ENCODE data around the gene FRAT1.
"Not testable (repeated sequence)": the region's sequence is repeated elsewhere in the genome, so short reads cannot be mapped to it uniquely, and the experiment has no call there.

FRAT1 gene

DNA sequence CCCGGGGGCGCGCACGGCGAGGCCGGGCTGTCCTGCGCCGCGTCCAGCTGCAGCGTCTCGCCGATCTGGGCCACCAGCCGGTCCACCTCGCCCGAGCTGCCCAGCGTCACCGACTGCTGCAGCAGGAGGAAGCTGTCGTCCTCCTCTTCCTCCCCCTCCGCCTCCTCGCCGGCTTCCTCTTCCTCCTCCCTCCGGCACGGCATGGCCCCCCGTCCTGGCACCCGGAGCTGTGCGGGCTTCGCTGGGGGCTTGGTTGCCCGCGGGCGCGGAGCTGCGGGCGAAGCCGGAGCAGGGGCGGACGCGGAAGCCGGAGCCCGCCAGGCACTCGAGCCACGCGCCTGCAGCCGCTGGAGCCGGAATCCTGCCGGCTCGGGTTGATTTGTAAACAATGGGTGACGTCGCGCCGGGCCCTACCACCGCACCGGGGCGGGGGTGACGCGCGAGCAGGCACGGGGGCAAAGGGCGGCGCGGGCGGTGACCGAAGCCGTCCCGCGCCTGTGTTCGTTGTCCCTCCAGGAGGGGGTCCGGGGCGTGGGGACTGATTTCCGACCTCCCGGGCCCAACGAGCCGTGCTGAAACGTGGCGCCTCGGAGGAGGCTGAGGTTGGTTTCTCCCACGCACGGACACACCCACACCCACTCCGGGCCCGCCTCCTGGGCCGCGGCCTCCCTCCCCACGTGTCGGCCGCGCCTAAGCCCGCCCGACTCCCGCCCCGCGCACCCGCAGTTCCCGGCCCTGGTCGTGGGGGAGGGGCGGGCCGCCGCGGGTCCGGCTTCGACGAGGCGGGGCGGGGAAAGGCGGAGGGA lies 15.5 kb downstream of the FRAT1 start, which contains the start of gene FRAT2:
FRAT2 (minus strand) TSS at position 360 of the 806 bp plus-strand sequence; CDS start at position 203, 157 bp downstream.
- DNase-seq (ENCODE audit: low read depth in 2 of 2, low spot score in 1 of 2) = peak; percentile 67 to 76

DNA sequence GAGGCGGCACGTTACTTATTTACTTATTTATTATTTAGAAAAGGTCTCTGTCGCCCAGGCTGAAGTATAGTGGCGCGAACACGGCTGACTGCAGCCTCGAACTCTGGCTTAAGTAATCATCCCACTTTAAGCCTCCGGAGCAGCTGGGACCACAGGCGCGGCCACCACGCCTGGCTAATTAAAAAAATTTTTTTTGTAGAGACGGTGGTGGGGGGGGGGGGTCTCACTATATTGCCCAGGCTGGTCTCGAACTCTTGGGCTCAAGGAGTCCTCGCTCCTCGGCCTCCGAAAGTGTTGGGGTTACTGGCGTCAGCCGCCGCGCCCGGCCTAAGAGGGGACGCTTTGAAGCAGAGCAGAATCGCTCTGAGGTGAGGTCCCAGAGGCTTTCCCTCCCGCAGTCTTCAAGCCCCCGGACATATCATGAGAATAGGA lies 16.1 kb downstream of the FRAT1 start:
- DNase-seq (ENCODE audit: low read depth in 2 of 2, low spot score in 1 of 2) = no peak

DNA sequence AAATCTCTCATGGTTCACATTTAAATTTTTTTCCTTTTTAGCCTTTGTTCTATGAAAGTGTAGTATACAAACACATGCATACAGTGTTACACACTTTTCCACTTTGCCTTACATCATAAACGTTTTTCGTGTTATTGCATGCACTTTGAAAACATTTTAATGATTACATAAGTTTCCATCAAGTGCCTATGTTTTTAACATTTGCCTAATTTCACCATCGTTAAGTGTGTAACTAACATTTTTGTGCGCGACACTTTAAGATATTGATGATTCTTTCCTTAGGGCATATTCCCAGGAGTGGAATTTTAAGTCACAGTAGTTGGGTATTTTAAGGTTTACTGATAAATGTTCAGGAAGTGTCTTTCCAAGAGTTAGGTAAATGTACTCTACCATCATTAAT lies 16.9 kb downstream of the FRAT1 start:
- DNase-seq (ENCODE audit: low read depth in 2 of 2, low spot score in 1 of 2) = no peak

DNA sequence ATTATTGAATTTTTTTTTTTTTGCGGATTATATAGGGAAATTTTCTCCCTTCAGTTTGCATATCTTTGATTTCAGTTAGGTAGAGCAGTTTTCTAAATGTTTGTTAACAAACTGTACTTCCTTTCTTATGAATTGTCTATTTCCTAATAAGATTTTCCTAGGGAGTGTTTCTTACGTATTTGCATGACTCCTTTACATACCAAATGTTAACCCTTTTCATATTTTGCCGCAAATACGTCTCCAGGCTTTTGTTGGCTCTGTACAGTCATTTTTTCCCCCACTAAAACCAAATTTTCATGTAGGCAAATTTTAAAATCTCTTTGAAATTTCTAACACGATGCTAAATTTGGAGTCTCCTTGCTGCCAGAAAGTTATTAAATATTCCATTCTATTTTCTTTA lies 17.4 kb downstream of the FRAT1 start:
- no peak for DNase-seq (ENCODE audit: low read depth in 2 of 2, low spot score in 1 of 2)

DNA sequence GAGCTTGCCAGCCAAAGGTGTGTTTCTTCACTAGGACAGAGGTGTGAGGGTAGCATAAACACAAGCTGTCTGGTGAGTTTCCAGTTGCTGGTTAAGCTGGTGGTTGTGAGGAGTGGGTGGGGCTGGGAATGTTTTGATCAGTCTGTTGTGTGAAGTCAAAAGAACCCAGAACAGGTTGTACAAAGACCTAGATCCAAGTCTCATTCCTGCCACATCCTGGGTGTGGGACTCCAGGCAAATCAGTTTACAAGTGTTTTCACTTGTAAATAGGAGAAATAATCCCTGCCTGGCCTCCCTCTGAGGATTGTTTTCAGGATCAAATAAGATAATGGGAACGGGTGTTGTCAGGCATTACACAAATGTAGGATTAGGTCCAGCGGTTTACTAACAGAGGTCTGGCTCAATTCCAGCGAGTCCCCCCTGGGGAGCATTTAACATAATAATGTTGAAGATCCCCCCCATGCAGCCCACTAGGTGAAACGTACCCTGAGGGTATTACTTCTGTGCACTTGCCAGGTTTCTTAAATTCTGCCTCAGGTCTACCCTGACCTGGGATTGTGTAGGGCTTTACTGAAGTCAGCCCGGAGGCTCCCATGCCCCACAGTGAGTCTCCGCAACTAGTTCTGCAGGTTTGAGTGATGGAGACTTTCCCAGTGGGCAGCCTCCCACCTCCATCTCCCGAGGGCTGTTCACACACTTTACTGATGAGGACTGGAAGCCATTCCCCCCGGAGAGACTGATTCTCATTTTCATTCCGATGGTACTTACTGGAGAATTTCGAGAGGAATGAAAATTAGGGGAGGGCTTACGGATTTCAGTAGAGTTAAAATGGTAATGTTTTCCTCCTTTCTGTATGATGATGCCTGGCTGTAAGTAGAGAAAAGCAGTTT lies 18.1 kb downstream of the FRAT1 start:
- DNase-seq (ENCODE audit: low read depth in 2 of 2, low spot score in 1 of 2) = no peak

DNA sequence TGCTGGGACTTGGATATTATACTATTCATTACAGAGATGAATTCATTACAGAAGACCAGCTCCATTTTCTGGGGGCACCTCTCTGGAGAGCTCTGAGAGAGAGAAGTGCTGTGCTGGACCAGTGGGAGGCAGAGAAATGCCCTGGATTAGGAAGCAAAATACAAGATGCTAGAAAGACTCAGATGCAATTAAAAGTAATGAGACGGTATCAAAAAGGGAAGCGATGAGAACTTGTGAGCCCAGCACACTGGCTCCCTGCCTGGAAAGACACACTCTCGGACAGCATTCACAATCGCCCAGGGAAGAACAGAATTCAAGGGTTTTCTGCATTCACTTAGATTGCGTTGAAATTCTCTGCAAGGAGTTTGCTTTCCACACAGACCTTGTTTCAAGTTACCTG lies 19.0 kb downstream of the FRAT1 start:
- no peak for DNase-seq (ENCODE audit: low read depth in 2 of 2, low spot score in 1 of 2)

DNA sequence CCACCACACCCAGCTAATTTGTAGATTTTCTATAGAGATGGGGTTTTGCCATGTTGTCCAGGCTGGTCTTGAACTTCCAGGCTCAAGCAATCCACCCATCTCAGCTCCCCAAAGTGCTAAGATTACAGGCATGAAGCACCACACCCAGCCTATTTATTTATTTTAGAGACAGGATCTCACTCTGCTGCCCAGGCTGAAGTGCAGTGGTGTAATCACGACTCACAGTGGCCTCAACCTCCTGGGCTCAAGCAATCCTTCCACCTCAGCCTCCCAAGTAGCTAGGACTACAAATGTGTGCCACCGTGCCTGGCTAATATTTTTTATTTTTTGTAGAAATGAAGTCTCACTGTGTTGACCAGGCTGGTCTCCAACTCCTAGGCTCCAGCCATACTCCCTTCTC lies 22.3 kb downstream of the FRAT1 start:
- DNase-seq (ENCODE audit: low read depth in 2 of 2, low spot score in 1 of 2) = no peak

DNA sequence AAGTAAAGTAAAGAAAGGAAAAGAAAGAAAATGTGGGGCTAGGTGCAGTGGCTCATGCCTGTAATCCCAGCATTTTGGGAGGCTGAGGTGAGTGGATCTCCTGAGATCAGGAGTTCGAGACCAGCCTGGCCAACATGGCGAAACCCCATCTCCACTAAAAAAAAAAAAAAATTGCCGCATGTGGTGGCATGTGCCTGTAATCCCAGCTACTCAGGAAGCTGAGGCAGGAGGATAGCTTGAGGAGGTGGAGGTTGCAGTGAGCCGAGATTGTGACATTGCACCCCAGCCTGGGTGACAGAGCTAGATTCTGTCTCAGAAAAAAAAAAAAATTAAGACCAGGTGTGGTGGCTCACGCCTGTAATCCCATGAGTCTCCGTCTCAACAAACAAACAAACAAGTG lies 24.6 kb downstream of the FRAT1 start:
- DNase-seq (ENCODE audit: low read depth in 2 of 2, low spot score in 1 of 2) = not testable (repeated sequence)

DNA sequence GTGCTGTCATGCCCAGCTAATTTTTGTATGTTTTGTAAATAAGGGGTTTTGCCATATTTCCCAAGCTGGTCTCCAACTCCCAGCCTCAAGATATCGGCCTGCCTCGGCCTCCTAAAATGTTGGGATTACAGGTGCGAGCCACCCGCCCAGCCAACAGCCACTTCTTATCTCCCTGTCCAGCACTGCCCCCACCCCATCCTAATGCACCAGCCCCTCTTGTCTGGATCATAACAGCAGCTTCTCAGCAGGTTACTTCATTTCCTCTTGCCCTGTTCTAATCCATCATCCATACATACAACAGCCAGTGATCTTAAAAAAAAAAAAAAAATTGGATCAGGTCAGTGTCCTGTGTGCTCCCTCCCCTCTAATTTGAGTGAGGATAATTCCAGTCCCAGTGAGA lies 28.2 kb downstream of the FRAT1 start:
- DNase-seq (ENCODE audit: low read depth in 2 of 2, low spot score in 1 of 2) = no peak

DNA sequence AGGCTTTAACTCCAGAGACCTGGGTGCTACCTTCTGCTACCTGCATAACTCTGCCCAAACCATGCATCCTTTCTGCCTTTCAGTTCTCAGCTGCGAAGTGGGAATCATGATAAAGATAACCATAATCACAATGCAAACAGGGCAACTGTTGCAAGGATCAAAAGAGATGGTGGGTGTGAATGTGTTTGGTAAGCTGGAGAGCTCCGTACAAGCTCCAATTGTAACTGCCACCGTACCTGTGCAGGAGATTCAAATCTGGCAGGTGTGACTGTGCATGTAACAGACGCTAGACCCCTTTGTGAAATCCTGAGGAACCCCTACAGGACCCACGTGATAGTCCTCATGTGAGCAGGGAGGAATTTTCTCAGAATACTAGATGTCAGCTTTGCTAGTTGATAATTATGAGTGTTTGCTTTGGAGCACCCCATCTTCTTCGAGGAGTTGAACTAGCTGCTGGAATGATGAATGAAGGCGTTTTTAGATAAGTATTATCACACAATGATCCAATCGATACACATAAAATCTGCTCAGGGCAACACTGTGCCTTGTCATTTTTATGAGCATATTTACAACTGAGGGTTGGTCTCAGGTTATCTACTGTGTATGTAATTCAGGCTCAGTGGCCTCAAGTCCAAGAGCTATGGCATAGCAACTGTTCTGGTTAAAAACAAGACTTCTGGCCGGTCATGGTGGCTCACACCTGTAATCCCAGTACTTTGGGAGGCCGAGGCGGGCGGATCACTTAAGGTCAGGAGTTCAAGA lies 30.9 kb downstream of the FRAT1 start:
- DNase-seq (ENCODE audit: low read depth in 2 of 2, low spot score in 1 of 2) = no peak

DNA sequence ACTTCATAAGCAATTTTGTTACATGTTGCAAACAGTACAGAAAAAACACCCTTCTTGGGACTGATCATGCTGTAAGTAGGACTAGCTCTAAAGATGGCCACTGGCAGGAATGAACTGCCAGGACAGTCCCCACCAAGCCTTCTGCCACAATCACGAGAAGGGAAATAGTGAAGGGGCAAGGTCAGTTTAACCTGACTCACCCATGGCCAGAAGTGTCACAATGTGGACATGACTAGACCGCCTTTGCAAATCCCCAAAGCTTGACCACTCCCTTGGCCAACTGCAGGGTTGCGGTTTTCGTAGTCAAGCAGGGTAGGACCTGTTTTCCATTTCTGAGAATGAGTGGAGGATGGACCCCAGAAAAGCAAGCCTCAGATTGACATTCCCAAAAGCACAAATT lies 34.9 kb downstream of the FRAT1 start:
- no peak for DNase-seq (ENCODE audit: low read depth in 2 of 2, low spot score in 1 of 2)

DNA sequence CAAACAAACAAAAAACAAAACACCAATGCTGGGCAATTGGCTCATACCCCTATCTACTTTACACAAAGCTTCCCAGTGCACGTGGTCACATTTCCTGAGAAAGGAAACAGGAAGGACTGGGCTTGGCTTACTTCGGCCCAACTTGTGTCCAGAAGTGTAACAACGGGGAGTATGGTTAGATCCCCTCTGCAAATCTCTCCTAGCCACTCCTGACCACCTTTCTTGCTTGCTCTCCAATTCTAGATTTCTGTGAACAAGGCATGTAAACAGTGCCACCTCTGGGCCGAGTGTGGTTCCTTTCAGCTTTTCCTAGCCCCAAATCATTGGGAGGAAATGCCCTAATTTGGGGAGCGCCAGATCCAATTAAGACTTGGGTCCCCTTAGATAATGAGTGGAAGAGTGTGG lies 36.5 kb downstream of the FRAT1 start:
- DNase-seq (ENCODE audit: low read depth in 2 of 2, low spot score in 1 of 2) = no peak

DNA sequence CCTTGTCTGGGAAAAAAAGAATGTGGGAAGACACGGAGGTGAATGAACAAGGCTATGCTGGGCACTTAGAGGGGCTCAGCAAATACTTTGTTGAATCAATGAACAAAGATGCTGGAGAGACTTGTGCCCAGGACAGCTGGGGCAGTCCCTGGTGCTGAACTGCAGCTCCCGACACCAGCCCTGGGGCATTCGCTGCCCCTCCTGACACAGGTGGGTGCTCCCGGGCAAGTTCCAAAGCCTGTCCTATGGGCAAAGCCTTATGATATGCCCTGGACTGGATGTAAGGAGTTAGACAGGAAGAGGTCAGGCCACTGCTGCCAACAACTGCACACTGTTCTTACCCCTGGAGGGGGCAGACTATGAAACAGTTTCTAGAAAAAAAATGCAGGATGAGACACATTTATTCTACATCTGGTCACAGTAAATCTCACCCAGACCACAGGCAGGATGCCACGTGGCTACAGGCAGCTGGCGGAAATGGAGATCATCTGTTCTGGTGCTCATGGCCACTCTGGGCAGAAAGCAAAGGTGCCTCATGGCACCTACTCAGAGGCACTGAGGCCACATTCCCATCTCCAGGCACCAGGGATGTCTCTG lies 37.3 kb downstream of the FRAT1 start:
- DNase-seq (ENCODE audit: low read depth in 2 of 2, low spot score in 1 of 2) = peak in 1 of 2 donors; percentile 7

DNA sequence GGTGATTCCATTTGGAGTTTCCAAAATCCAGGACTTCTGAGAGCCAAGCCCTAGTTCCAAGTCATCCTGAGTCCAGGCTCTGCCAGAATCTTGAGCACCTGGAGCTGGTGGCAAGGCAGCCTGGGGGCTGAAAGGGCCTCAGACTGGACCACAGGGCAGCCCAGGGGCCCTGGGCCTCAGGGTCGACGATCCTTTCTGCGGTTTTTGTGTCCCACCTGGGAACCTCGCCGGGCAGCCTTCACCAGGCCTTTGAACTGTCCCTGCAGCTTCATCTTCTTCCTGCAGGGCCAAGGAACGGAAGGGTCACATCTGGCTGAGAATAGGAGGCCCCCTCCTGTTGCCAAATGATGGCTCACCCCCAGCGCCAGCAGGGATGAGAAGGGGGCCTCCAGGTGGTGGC lies 37.8 kb downstream of the FRAT1 start:
- no peak for DNase-seq (ENCODE audit: low read depth in 2 of 2, low spot score in 1 of 2)

DNA sequence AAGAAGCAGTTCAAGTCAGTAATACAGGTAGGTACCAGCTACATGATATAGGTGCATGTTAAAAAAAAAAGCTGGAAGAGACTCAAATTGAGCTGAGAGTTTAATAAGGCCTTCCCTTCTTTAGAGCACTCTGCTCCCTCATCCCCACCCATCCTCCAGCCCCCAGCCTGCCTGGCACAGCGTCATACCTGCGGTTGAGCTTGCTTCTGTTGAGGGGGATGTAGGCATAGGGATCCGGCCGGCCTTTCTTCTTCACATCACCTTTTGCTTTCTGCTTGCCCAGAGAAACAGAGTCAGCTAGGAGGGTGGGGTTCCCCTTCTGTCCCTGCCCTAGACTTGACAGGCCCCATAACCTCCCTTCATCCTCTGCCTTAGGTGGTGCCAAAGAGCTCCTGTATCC lies 39.3 kb downstream of the FRAT1 start:
- DNase-seq (ENCODE audit: low read depth in 2 of 2, low spot score in 1 of 2) = no peak

DNA sequence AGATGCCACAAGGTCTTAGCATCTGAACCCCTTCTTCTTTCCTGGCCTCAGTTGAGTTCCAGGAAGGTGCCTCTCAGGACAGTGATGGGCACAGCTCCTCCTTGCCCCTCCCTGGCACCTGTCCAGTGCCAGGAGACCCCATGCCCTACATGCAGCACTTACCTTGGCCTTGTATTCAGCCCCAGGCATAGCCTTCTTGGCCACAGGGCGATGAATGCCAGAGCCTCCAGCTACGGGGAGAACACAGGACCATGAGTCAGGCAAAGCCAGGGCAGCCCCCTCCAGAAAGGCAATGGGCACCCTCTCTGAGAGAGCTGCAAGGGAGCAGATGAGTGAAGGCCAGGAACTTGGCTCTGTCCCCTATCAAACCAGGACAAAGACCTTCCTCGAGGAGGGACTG lies 39.7 kb downstream of the FRAT1 start:
- no peak for DNase-seq (ENCODE audit: low read depth in 2 of 2, low spot score in 1 of 2)

DNA sequence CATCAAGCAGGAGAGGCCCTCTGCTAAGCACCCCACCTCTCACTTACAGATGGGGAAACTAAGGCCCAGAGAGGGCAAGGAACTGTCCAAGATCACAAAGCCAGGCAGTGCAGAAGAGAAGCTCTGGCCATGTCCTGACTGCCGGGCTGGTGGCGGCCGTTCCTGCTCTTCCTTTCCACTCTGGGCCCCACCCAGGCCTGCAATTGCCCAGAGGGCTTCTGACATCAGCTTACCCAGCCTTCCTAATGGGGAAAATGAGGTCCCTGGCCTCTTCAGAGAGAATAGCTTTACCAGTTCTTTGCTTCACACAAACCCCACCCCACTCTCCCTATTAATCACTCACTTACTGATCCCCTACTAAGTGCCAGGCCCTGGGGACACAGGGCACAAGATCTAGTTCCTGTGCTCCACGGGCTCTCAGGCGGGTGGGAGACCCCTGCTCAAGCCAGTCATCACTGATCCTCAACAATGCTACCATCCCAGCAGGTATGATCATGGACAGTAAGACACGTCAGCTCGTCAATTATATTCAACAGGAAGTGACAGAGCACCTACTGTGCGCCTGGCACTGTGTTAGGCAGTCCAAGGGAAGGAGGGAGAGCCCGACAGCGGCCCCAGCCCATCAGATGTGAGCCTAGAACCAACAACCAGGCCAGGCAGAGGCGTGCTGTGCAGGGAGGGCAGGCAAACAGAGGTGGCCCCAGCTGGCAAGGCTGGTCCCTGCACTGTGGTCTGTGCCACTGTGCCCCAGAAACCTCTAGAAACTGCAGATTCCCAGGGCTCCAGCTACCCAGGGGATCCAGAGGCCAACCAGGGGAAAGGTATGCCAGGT lies 41.9 kb downstream of the FRAT1 start:
- DNase-seq (ENCODE audit: low read depth in 2 of 2, low spot score in 1 of 2) = no peak

DNA sequence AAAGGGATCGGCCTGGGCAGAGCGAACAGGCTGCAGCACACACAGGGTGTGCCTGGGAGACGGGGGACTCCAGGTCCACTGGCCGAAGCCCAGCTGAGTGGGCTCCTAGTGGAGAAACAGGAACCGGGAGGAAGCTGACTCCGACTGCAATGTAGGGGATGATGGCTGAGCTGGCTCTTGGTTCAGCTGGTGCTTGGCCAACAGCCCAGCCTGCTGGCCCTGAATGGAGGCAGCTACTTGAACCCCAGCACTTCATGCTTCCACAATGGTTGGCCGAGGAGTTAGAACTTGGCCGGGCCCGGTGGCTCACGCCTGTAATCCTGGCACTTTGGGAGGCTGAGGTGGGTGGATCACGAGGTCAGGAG lies 42.4 kb downstream of the FRAT1 start:
- no peak for DNase-seq (ENCODE audit: low read depth in 2 of 2, low spot score in 1 of 2)

DNA sequence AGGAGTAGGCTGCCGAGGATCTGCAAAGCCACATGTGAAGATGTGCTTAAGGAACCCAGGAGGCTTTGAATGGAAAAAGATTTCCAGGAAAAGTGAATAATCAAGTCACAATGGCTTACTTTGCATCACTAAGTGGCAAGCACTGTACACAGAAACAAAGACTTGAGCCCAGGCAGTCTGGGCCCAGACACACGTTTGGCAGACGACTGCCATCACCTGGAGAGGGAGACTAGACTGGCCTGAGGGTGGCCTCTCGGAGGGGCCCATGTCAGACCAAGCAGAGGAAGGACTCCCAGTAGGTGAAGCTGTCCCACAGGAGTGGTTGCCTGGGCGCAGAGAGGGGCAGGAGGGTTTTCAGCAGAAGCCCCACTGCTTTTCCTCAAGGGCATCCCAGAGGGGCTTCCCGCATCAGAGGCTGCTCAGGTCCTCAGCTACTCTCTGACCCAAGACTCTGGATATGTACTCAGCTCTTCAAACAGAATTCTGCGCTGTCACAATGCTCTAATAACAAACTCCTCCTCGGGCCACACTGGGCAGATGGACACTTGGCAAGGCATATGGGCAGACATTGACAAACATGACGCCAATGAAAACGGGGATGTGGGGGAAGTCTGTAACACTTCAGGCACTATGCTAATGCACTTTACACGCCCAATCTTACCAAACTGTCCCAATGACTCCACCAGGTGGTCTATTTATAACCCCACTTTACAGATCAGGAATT lies 43.4 kb downstream of the FRAT1 start:
- DNase-seq (ENCODE audit: low read depth in 2 of 2, low spot score in 1 of 2) = no peak

DNA sequence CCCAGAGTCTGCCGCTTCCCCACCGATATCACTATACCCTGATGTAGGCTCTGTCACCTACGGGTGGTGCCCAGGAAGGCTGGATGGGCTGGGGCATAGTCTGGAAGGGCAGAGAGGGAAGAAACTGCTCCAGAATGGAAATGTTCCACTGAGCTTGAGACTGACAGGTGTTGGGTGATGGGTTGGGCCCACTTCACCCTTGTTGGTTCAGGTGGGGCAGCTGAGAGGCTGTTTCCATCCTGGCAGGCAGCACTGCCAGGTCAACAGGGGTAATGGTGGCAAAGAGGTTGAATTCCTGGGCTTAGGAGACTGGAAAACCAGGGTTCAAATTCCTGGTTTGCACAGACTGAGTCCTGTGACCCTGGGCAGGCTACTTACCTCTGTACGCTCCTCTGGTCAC lies 44.0 kb downstream of the FRAT1 start:
- DNase-seq (ENCODE audit: low read depth in 2 of 2, low spot score in 1 of 2) = no peak
